ENCODE results near the gene PTGFRN. TPM values are rescaled to one million over a fixed set of nuclear protein-coding genes. Genes with fewer than 3 reads are reported as not detected.

PTGFRN gene
- total RNA-seq, 1 experiment from 2014 or later: 60.6 TPM

DNA sequence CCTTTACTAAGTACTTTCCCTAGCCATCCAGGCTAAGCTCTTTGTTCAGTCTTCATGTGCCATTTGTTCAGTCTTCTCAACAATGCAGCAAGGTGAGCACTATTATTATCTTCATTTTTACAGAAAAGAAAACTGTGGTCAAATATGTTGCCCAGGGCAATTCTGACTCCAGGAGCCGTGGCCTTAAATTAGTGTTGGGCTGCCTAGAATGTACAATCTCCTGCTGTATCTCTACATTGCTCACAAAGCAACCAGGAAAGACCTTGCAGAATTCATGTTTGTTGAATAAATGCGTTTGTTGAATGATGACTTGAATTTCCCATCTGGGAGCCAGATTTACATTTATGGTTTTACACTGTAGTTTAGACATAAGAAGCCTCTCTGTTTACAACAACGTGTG is 106.0 kb downstream of the PTGFRN start:
- no peaks in the 10 kb centered on the region for H3K36me3 ChIP-seq (ENCODE audit: control insufficient read depth in 1 of 2, insufficient read depth in 2 of 2, low read length in 2 of 2)
- H3K9me3 ChIP-seq (ENCODE audit: control insufficient read depth in 1 of 2, insufficient read depth in 1 of 2, low read depth in 1 of 2, low read length in 2 of 2): no peaks in the 10 kb centered on the region
- no peak overlapping the region for H2AFZ ChIP-seq (ENCODE audit: low read depth, low read length, poor library complexity, severe bottlenecking)
- no peaks in the 10 kb centered on the region for H3K9me2 ChIP-seq (ENCODE audit: insufficient read depth)
- ATAC-seq: no peak
- H3K9ac ChIP-seq (ENCODE audit: low read length): no peak overlapping the region
- H3K4me2 ChIP-seq (ENCODE audit: low read length): no peak overlapping the region
- intact Hi-C loops (cut with micrococcal nuclease): no loop called here
- no peak overlapping the region for H3K4me3 ChIP-seq (replicated peaks in 1 of 2; ENCODE audit: low read depth in 1 of 2, low read length in 2 of 2)
- ChIA-PET RAD21 (ENCODE audit: low non-redundant PET in 1 of 2, low total read pairs in 2 of 2, uncharacterized antibody in 2 of 2, unreplicated experiment in 2 of 2) (no interaction called here), CTCF (no interaction called here), POLR2A (no interaction called here)
- DNase-seq (ENCODE audit: low read depth, low spot score): no peak
- no peaks in the 10 kb centered on the region for H3K27me3 ChIP-seq (ENCODE audit: insufficient read depth, low read length)
- H3K4me1 ChIP-seq (ENCODE audit: control insufficient read depth in 1 of 2, insufficient read depth in 2 of 2, low read length in 2 of 2): no peaks in the 10 kb centered on the region
- H4K20me1 ChIP-seq (ENCODE audit: insufficient read depth): no peaks in the 10 kb centered on the region
- H3K79me2 ChIP-seq (ENCODE audit: insufficient read depth, low read length): no peaks in the 10 kb centered on the region
- no peak overlapping the region for H3K27ac ChIP-seq (ENCODE audit: low read depth, low read length)
- TF ChIP-seq POLR2AphosphoS5 (IDR thresholded peaks at IDR 0.05; ENCODE audit: low read depth, low read length) (no peak), CEBPB (IDR thresholded peaks at IDR 0.05; ENCODE audit: low read depth) (no peak)
- TF ChIP-seq, protein P1, sequence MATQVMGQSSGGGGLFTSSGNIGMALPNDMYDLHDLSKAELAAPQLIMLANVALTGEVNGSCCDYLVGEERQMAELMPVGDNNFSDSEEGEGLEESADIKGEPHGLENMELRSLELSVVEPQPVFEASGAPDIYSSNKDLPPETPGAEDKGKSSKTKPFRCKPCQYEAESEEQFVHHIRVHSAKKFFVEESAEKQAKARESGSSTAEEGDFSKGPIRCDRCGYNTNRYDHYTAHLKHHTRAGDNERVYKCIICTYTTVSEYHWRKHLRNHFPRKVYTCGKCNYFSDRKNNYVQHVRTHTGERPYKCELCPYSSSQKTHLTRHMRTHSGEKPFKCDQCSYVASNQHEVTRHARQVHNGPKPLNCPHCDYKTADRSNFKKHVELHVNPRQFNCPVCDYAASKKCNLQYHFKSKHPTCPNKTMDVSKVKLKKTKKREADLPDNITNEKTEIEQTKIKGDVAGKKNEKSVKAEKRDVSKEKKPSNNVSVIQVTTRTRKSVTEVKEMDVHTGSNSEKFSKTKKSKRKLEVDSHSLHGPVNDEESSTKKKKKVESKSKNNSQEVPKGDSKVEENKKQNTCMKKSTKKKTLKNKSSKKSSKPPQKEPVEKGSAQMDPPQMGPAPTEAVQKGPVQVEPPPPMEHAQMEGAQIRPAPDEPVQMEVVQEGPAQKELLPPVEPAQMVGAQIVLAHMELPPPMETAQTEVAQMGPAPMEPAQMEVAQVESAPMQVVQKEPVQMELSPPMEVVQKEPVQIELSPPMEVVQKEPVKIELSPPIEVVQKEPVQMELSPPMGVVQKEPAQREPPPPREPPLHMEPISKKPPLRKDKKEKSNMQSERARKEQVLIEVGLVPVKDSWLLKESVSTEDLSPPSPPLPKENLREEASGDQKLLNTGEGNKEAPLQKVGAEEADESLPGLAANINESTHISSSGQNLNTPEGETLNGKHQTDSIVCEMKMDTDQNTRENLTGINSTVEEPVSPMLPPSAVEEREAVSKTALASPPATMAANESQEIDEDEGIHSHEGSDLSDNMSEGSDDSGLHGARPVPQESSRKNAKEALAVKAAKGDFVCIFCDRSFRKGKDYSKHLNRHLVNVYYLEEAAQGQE (IDR thresholded peaks at IDR 0.05; ENCODE audit: low read depth): no peak
- TF ChIP-seq, protein P2, sequence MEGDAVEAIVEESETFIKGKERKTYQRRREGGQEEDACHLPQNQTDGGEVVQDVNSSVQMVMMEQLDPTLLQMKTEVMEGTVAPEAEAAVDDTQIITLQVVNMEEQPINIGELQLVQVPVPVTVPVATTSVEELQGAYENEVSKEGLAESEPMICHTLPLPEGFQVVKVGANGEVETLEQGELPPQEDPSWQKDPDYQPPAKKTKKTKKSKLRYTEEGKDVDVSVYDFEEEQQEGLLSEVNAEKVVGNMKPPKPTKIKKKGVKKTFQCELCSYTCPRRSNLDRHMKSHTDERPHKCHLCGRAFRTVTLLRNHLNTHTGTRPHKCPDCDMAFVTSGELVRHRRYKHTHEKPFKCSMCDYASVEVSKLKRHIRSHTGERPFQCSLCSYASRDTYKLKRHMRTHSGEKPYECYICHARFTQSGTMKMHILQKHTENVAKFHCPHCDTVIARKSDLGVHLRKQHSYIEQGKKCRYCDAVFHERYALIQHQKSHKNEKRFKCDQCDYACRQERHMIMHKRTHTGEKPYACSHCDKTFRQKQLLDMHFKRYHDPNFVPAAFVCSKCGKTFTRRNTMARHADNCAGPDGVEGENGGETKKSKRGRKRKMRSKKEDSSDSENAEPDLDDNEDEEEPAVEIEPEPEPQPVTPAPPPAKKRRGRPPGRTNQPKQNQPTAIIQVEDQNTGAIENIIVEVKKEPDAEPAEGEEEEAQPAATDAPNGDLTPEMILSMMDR (IDR thresholded peaks at IDR 0.05 in 2 of 3, conservative IDR thresholded peaks at IDR 0.05 in 1 of 3; ENCODE audit: borderline replicate concordance in 1 of 3, insufficient read depth in 1 of 3, low read depth in 2 of 3, low read length in 2 of 3): no peak
- no TSS peak for BruUV-seq (replicated peaks)

Measured in HCT116 (cell line).